Stomach (tissue), 9 donors: Measurements from ENCODE around the gene IBA57. TPM values are rescaled to one million over a fixed set of nuclear protein-coding genes. Genes with fewer than 3 reads are reported as not detected.

Source experiments
- DNase-seq, 2 donors: peaks; one replicate each; pipeline versions ENCODE4 v3.0.0 to v3.0.0-alpha.2; 2013 to 2019
- H3K27ac ChIP-seq, 5 donors: fragments of 200-600 bp in 4 of 5; sonication (generic) in 4 of 5; one replicate each; pipeline ENCODE4 v1.5.1; 2013 to 2019; ENCODE audit warnings: mild to moderate bottlenecking in 1 of 5, moderate library complexity in 1 of 5
- H3K27me3 ChIP-seq, 3 donors: fragments of 200-600 bp; sonication (generic); one replicate each; pipeline ENCODE4 v1.5.1; 2017 to 2019; ENCODE audit warnings: mixed run types in 1 of 3
- H3K36me3 ChIP-seq, 4 donors: fragments of 200-600 bp; sonication (generic); 1 replicate in 3 of 4; 2 replicates in 1 of 4; pipeline ENCODE4 v1.5.1; 2016 to 2019
- H3K4me1 ChIP-seq, 4 donors: fragments of 200-600 bp; sonication (generic); one replicate each; pipeline ENCODE4 v1.5.1; 2016 to 2019
- H3K4me3 ChIP-seq, 4 donors: fragments of 200-600 bp; sonication (generic) in 3 of 4; one replicate each; pipeline ENCODE4 v1.5.1; 2016 to 2019; ENCODE audit warnings: mild to moderate bottlenecking in 1 of 4
- H3K9me3 ChIP-seq, 4 donors: fragments of 200-600 bp; sonication (generic); one replicate each; pipeline ENCODE4 v1.5.1; 2016 to 2019
- EP300 ChIP-seq: sonication (generic); formaldehyde crosslinking; IDR thresholded peaks from one replicate; pipeline ENCODE4 v1.6.1; 2017; ENCODE audit warnings: antibody characterized with exemption
- POLR2A ChIP-seq, 4 donors: fragments of 450-650 bp; IDR thresholded peaks; one replicate each; pipeline ENCODE4 v1.6.1; 2016; ENCODE audit warnings: antibody characterized with exemption in 4 of 4, control low read depth in 2 of 4, mild to moderate bottlenecking in 1 of 4, moderate library complexity in 1 of 4
- POLR2AphosphoS5 ChIP-seq, 3 donors: sonication (generic); formaldehyde crosslinking; IDR thresholded peaks; one replicate each; pipeline ENCODE4 v1.6.1; 2016; ENCODE audit warnings: antibody characterized with exemption in 3 of 3
- WGBS, 5 donors: extraction: QIAGEN DNeasy Blood & Tissue Kit in 3 of 5; methylation state at CpG; one replicate each; pipeline versions ENCODE4 v1.1.5 to v1.1.7; 2013 to 2018; 5-methylcytosine and 5-hydroxymethylcytosine counted together
- intact Hi-C: fragments of 100-400 bp; cut with DNase I; formaldehyde crosslinking; loops from one replicate; pipeline ENCODE4 v1.15.1; 2023; ENCODE audit warnings: low total_unique reads
- polyA plus RNA-seq, 3 donors: library from polyadenylated mRNA; stranded (reverse); fragments of 200-250 nt; gene quantifications; one replicate each; pipeline ENCODE4 v1.2.3, GENCODE V29; 2013
- total RNA-seq, 5 donors: library from RNA; depleted of rRNA; stranded (reverse); fragments of >200 nt; gene quantifications; one replicate each; pipeline versions ENCODE4 v1.1.0 to v1.2.3, GENCODE V29; 2014 to 2016
- TF ChIP-seq, protein P1 (sequence below), 7 experiments: fragments of 450-650 bp in 4 of 7; fragments of 200-600 bp in 3 of 7; sonication (generic) in 3 of 7; IDR thresholded peaks; one replicate each; pipeline ENCODE4 v1.5.1; 2016 to 2019; ENCODE audit warnings: antibody characterized with exemption in 7 of 7, control low read depth in 2 of 7, mild to moderate bottlenecking in 1 of 7
- donor health status: healthy with polysubstance abuse.
- donor health status: Bipolar disorder and iron deficiency.
- donor health status: healthy.

The IBA57 gene
- total and polyA plus RNA-seq, 8 donors = 1.2 to 6.1 (median 4.3) TPM

DNA sequence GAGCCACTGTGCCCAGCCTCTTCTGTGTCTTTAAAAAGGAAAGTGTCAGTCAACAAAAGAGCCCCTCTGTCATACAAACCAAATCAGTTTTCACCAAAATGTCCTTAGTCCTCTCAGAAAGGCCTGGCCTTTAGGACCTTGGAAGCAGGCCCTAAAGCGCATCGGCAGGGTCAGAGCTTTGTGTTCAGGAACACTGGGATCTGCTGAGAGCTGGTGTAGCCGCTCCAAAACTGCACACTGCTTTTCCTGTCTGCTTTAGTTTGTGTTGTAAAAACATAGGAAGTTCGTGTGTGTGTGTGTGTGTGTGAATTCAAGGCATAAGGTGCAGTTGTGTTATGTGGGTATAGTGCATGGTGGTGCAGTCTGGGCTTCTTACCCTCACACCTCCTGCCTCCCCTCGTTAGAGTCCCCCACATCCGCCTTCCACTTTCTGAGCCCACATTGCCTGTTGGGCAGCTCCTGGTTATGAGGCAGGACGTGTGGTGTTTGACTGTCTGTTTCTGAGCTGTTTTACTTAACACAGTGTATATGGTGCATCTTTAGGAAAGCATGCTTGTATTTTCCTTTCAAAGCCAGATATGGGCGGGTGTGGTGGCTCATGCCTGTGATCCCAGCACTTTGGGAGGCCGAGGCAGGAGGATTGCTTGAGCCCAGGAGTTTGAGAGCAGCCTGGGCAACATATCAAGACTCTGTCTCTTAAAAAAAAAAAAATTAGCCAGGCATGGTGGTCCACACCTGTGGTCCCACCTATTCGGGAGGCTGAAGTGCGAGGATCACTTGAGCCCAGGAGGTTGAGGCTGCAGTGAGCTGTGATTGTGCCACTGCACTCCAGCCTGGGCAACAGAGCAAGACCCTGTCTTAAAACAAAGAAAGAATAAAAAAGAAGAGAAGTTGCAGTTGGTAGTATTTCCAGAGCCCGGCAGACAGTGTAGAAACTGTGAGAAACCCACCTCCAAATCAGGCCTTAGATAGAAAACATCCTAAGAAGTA lies 12.4 kb downstream of the IBA57 start:
- intact Hi-C loops = no loop called here
- H3K9me3 ChIP-seq = no peaks in the 10 kb centered on the region
- H3K4me3 ChIP-seq = no peak overlapping the region
- no peak for TF ChIP-seq EP300
- TF ChIP-seq POLR2A (IDR thresholded peaks at IDR 0.05) = no peak
- WGBS, 5 donors = 83 to 89% (median 86%) methylated on average over 12 of the region's 12 CpGs
- H3K27ac ChIP-seq = peak overlapping the region in 3 of 5 donors; percentile 55 to 69 (median 67)
- peaks cover 0 to 23% (median 19%) of the 10 kb centered on the region in 4 donors for H3K36me3 ChIP-seq
- no peaks in the 10 kb centered on the region for H3K27me3 ChIP-seq
- DNase-seq = no peak
- peaks cover 5 to 26% (median 15%) of the 10 kb centered on the region in 4 donors for H3K4me1 ChIP-seq

DNA sequence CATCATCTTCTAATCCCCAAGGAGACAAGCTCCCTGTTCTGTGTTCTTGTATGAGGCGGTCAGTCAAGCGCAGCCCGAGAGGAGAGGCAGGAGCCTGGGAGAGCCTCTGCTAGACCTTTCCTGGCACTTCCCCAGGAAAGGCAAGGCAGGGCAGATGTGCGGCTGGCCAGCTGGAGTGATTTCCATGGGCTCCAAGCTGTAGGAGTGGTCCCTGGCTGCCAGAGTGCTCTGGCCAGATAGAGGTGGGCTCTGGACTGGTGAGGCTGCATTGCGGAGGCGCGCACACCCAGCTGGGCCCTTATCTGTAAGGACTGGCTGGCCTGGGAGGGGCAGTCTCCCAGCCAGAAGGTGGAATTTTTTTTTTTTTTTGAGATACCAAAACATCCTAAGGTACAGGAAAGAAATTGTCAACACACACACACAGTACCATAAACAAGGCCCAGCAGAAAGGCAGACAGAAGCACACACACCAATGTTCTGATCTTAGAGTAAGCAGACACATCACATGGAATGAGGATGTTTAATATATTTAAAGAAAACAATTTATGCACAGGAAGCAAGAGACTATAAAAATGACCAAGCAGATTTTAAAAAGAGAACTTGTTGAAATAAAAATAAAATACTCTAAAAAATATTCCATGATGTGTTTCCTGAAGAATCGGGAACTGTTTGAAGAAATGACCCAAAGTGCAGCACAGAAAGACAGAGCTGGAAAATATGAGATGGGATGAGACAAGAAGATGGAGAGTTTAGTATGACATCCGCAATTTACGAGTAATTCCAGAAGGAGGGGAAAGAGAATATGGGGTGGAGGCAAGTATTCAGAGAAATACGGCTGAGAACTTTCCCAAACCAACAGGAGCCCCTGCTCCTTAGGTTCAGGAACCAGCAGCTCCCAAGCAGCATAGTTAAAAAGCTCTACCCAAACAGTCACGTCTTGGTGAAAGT lies 13.4 kb downstream of the IBA57 start:
- H3K36me3 ChIP-seq = peaks cover 0 to 23% (median 19%) of the 10 kb centered on the region in 4 donors
- 51 to 71% (median 59%) methylated on average over 12 of the region's 12 CpGs for WGBS, 5 donors
- H3K9me3 ChIP-seq = no peaks in the 10 kb centered on the region
- peak in 1 of 2 donors; percentile 63 for DNase-seq
- TF ChIP-seq POLR2A (IDR thresholded peaks at IDR 0.05) (no peak), EP300 (no peak), POLR2AphosphoS5 (IDR thresholded peaks at IDR 0.05) (no peak)
- TF ChIP-seq, protein P1, sequence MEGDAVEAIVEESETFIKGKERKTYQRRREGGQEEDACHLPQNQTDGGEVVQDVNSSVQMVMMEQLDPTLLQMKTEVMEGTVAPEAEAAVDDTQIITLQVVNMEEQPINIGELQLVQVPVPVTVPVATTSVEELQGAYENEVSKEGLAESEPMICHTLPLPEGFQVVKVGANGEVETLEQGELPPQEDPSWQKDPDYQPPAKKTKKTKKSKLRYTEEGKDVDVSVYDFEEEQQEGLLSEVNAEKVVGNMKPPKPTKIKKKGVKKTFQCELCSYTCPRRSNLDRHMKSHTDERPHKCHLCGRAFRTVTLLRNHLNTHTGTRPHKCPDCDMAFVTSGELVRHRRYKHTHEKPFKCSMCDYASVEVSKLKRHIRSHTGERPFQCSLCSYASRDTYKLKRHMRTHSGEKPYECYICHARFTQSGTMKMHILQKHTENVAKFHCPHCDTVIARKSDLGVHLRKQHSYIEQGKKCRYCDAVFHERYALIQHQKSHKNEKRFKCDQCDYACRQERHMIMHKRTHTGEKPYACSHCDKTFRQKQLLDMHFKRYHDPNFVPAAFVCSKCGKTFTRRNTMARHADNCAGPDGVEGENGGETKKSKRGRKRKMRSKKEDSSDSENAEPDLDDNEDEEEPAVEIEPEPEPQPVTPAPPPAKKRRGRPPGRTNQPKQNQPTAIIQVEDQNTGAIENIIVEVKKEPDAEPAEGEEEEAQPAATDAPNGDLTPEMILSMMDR (IDR thresholded peaks at IDR 0.05) = no peak
- peak overlapping the region; percentile 14 to 69 (median 55) for H3K27ac ChIP-seq
- no peaks in the 10 kb centered on the region for H3K27me3 ChIP-seq
- no peak overlapping the region for H3K4me3 ChIP-seq
- H3K4me1 ChIP-seq = peaks cover 5 to 20% (median 11%) of the 10 kb centered on the region in 4 donors
- intact Hi-C loops = no loop called here

DNA sequence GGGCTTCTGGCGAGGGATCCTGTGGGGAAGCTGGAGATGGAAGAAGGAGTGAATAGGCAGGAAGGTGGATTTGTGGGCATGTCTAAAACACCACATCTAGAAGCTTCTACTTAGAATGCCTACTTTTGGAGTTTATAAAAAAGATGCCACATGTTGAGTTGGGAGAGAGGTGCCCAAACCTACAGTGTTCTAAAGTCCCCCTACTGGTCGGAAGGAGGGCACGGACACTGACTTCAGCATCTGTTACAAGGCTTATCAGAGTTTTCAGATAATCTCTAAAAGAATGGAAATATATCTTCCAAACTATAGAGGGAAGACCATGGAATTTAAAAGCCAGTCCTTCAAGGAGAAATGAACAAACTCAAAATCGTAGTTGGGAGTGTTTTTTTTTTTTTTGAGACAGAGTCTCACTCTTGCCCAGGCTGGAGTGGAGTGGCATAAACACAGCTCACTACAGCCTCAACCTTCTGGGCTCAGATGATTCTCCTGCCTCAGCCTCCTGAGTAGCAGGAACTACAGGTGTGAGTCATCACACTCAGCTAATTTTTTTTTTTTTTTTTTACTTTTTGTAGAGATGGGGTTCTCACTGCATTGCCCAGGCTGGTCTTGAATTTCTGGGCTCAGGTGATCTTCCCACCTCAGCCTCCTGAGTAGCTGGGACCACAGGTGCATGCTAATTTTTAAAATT lies 14.8 kb downstream of the IBA57 start:
- peaks cover 0 to 16% (median 10%) of the 10 kb centered on the region in 4 donors for H3K36me3 ChIP-seq
- 81 to 89% (median 86%) methylated on average over 4 of the region's 4 CpGs for WGBS, 5 donors
- TF ChIP-seq POLR2AphosphoS5 (IDR thresholded peaks at IDR 0.05) = no peak
- TF ChIP-seq, protein P1 (IDR thresholded peaks at IDR 0.05) = no peak
- no peak for TF ChIP-seq EP300
- TF ChIP-seq POLR2A (IDR thresholded peaks at IDR 0.05) = no peak
- no peak overlapping the region for H3K4me3 ChIP-seq
- DNase-seq = no peak
- intact Hi-C loops = no loop called here
- peak overlapping the region in 2 of 5 donors; percentile 55 to 69 for H3K27ac ChIP-seq
- H3K27me3 ChIP-seq = no peaks in the 10 kb centered on the region
- H3K4me1 ChIP-seq = peaks cover 5 to 16% (median 9%) of the 10 kb centered on the region in 4 donors
- no peaks in the 10 kb centered on the region for H3K9me3 ChIP-seq

DNA sequence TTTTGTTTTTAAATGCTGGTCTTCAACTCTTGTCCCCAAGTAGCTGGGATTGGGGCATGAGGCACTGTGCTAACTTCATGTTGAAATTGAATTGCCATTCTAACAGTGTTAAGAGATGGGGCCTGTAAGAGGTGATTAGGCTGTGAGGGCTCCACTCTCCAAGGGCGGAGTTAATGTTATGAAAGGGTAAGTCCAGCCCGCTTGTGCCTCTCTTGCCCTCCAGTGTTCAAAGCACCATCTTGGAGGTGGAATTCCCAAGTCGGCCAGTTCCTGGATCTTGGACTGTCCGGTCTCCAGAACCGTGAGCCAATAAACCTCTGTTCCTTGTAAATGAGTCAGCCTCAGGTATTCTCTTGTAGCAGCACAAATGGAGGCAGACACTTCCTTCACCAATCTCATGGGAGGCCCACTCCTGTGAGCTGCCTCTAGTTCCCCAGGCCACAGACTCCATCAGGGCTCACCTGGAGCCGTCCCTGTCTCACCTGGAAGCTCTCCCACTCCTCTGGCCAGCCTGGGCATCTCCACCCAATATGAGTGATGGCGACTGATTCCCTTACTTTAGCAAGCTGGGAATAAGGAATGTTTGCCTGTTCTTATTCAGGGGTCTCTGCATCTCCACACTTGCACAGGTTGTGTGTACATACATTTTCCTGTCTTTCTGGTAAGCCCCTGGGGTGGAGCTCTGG lies 15.5 kb downstream of the IBA57 start:
- H3K27me3 ChIP-seq = no peaks in the 10 kb centered on the region
- no peak for DNase-seq
- WGBS, 5 donors = 92 to 99% (median 94%) methylated on average over 7 of the region's 7 CpGs
- H3K4me3 ChIP-seq = no peak overlapping the region
- intact Hi-C loops = no loop called here
- TF ChIP-seq POLR2AphosphoS5 (IDR thresholded peaks at IDR 0.05) (no peak), POLR2A (IDR thresholded peaks at IDR 0.05) (no peak), EP300 (no peak)
- TF ChIP-seq, protein P1 (IDR thresholded peaks at IDR 0.05) = no peak
- H3K9me3 ChIP-seq = no peaks in the 10 kb centered on the region
- H3K36me3 ChIP-seq = peaks cover 0 to 9% (median 4%) of the 10 kb centered on the region in 4 donors
- peaks cover 5 to 16% (median 5%) of the 10 kb centered on the region in 4 donors for H3K4me1 ChIP-seq
- H3K27ac ChIP-seq = no peak overlapping the region
